Loucy (cell line): ENCODE results near the gene OR2T5.
"Not testable (repeated sequence)": the region's sequence is repeated elsewhere in the genome, so short reads cannot be mapped to it uniquely, and the experiment has no call there.

ENCODE experiments used
- H2AFZ ChIP-seq: fragments of 200-600 bp; sonication (generic); 2 replicates; pipeline ENCODE4 v1.6.0; 2016; ENCODE audit warnings: antibody characterized with exemption, mild to moderate bottlenecking, low read length, moderate library complexity
- H3F3A ChIP-seq: fragments of 200-600 bp; 2 replicates; pipeline ENCODE4 v1.6.0; 2016; ENCODE audit warnings: antibody characterized with exemption, low read depth, mild to moderate bottlenecking
- H3K27me3 ChIP-seq: fragments of 200-600 bp; sonication (generic); 2 replicates; pipeline ENCODE4 v1.6.1; 2014; ENCODE audit warnings: low read length, mild to moderate bottlenecking; ENCODE audit not compliant: insufficient read depth, poor library complexity, severe bottlenecking
- H3K36me3 ChIP-seq: fragments of 200-600 bp; sonication (generic); 2 replicates; pipeline ENCODE4 v1.6.1; 2016; ENCODE audit warnings: low read length; ENCODE audit not compliant: insufficient read depth
- H3K4me1 ChIP-seq: fragments of 200-600 bp; sonication (generic); 2 replicates; pipeline ENCODE4 v1.5.1; 2014; ENCODE audit warnings: low read length, mild to moderate bottlenecking; ENCODE audit not compliant: insufficient read depth, poor library complexity, severe bottlenecking
- H3K4me2 ChIP-seq: fragments of 200-600 bp; sonication (generic); 2 replicates; pipeline ENCODE4 v1.6.0; 2014; ENCODE audit warnings: antibody characterized with exemption, low read length, low read depth, mild to moderate bottlenecking; ENCODE audit not compliant: poor library complexity, severe bottlenecking
- H3K4me3 ChIP-seq: fragments of 200-600 bp; sonication (generic); 2 replicates; pipeline ENCODE4 v1.5.1; 2014; ENCODE audit warnings: low read length, mild to moderate bottlenecking, mixed read lengths; ENCODE audit not compliant: poor library complexity, severe bottlenecking
- H3K79me2 ChIP-seq: fragments of 200-600 bp; sonication (generic); 2 replicates; pipeline ENCODE4 v1.6.1; 2014; ENCODE audit warnings: low read length; ENCODE audit not compliant: insufficient read depth
- H3K9ac ChIP-seq: fragments of 200-600 bp; sonication (generic); 2 replicates; pipeline ENCODE4 v1.6.0; 2014; ENCODE audit warnings: mild to moderate bottlenecking, low read depth, low read length, moderate library complexity; ENCODE audit not compliant: poor library complexity, severe bottlenecking
- H3K9me2 ChIP-seq: fragments of 200-600 bp; sonication (generic); replicated peaks from 2 replicates; pipeline ENCODE4 v1.6.1; 2016; ENCODE audit warnings: low read depth, low read length, mixed read lengths
- H3K9me3 ChIP-seq: fragments of 200-600 bp; sonication (generic); 2 replicates; pipeline ENCODE4 v1.6.1; 2014; ENCODE audit warnings: mild to moderate bottlenecking, antibody characterized with exemption, low read length, low read depth; ENCODE audit not compliant: insufficient read depth
- H4K20me1 ChIP-seq: fragments of 200-600 bp; sonication (generic); 2 replicates; pipeline ENCODE4 v1.6.0; 2014; ENCODE audit warnings: antibody characterized with exemption, low read length, mild to moderate bottlenecking; ENCODE audit not compliant: insufficient read depth, poor library complexity, severe bottlenecking
- CTCF ChIP-seq: fragments of 200-600 bp; sonication (generic); conservative IDR thresholded peaks from 2 replicates; pipeline ENCODE4 v1.5.1; 2014; ENCODE audit warnings: mild to moderate bottlenecking, antibody characterized with exemption, low read length
- EZH2phosphoT487 ChIP-seq: fragments of 200-600 bp; IDR thresholded peaks from 2 replicates; pipeline ENCODE4 v1.6.1; 2018; ENCODE audit warnings: antibody characterized with exemption, mild to moderate bottlenecking, moderate library complexity, borderline replicate concordance

The OR2T5 gene

GRCh38 chr1:248500305-248501035, 12.1 kb downstream of the OR2T5 start:
- H4K20me1 ChIP-seq, H3F3A ChIP-seq, H3K9me2 ChIP-seq, H3K79me2 ChIP-seq, H3K27me3 ChIP-seq, H3K4me2 ChIP-seq, H3K9ac ChIP-seq, H3K36me3 ChIP-seq, H3K9me3 ChIP-seq, H3K4me1 ChIP-seq, H3K4me3 ChIP-seq, H2AFZ ChIP-seq: not testable (repeated sequence)

- not testable (repeated sequence) for H4K20me1 ChIP-seq, H3K4me2 ChIP-seq, H3K36me3 ChIP-seq, H3K9me2 ChIP-seq, H3K4me3 ChIP-seq, H3F3A ChIP-seq, H3K79me2 ChIP-seq, H3K4me1 ChIP-seq, H3K9ac ChIP-seq, H2AFZ ChIP-seq, H3K27me3 ChIP-seq, H3K9me3 ChIP-seq
These were observed 19.4 kb downstream of the OR2T5 start, which contains the start of gene OR2G6 for GRCh38 chr1:248507773-248508172. OR2G6 (plus strand) TSS chr1:248508073; CDS start chr1:248521647, 13,574 bp downstream.

- H3K27me3 ChIP-seq, H3K9me3 ChIP-seq, H3K4me3 ChIP-seq, H3K36me3 ChIP-seq, H3K4me1 ChIP-seq, H3K79me2 ChIP-seq, H3K4me2 ChIP-seq, H3K9me2 ChIP-seq, H3F3A ChIP-seq, H3K9ac ChIP-seq, H4K20me1 ChIP-seq, H2AFZ ChIP-seq: not testable (repeated sequence)
These were observed 21.8 kb downstream of the OR2T5 start for GRCh38 chr1:248510217-248510616.

- TF ChIP-seq CTCF: no peak
- no peak for TF ChIP-seq EZH2phosphoT487
- no peak overlapping the region for H3K4me3 ChIP-seq
- H3K9ac ChIP-seq: no peak overlapping the region
- peaks cover 2% of the 10 kb centered on the region; the same call in 1 of the 2 replicates for H3K9me3 ChIP-seq
- no peaks in the 10 kb centered on the region for H4K20me1 ChIP-seq
- H3K27me3 ChIP-seq: no peaks in the 10 kb centered on the region
- H3K9me2 ChIP-seq: no peaks in the 10 kb centered on the region
- no peak overlapping the region for H3K4me2 ChIP-seq
- H3F3A ChIP-seq: no peaks in the 10 kb centered on the region
- H3K4me1 ChIP-seq: no peaks in the 10 kb centered on the region
- H2AFZ ChIP-seq: no peak overlapping the region
- no peaks in the 10 kb centered on the region for H3K36me3 ChIP-seq
- no peaks in the 10 kb centered on the region for H3K79me2 ChIP-seq
These were observed 33.5 kb downstream of the OR2T5 start for GRCh38 chr1:248521856-248522255.

GRCh38 chr1:248537449-248537848, 49.1 kb downstream of the OR2T5 start:
- not testable (repeated sequence) for H3K4me3 ChIP-seq, H2AFZ ChIP-seq, H3K4me2 ChIP-seq, H3K9me2 ChIP-seq, H3K79me2 ChIP-seq, H3K4me1 ChIP-seq, H3K27me3 ChIP-seq, H3F3A ChIP-seq, H3K36me3 ChIP-seq, H3K9ac ChIP-seq, H3K9me3 ChIP-seq, H4K20me1 ChIP-seq
